IPS-18a (cell line): ENCODE data around the gene NEK6.
A peak's percentile ranks its signal among the peaks of the same experiment; 100 is the strongest.

ENCODE experiments used
- H3K27ac ChIP-seq: one replicate; pipeline ENCODE4 v1.5.1; 2013; ENCODE audit warnings: low read length
- H3K27me3 ChIP-seq: one replicate; pipeline ENCODE4 v1.6.1; 2013; ENCODE audit warnings: mild to moderate bottlenecking, low read length; ENCODE audit not compliant: control insufficient read depth, insufficient read depth
- H3K36me3 ChIP-seq: one replicate; pipeline ENCODE4 v1.6.1; 2013; ENCODE audit warnings: low read depth, low read length; ENCODE audit not compliant: control insufficient read depth
- H3K4me1 ChIP-seq: one replicate; pipeline ENCODE4 v1.6.1; 2013; ENCODE audit warnings: low read depth, low read length; ENCODE audit not compliant: control insufficient read depth
- H3K4me3 ChIP-seq: one replicate; pipeline ENCODE4 v1.5.1; 2013; ENCODE audit warnings: low read length
- H3K9ac ChIP-seq: one replicate; pipeline ENCODE4 v1.6.1; 2013; ENCODE audit warnings: mild to moderate bottlenecking, low read length, moderate library complexity
- H3K9me3 ChIP-seq: one replicate; pipeline ENCODE4 v1.6.1; 2013; ENCODE audit warnings: low read depth, low read length; ENCODE audit not compliant: control insufficient read depth

NEK6 gene

GRCh38 chr9:124256517-124257069 is 1.2 kb upstream of the NEK6 start:
- Histone ChIP-seq H3K4me3 (no peak overlapping the region), H3K27me3 (no peaks in the 10 kb centered on the region), H3K4me1 (peaks cover 11% of the 10 kb centered on the region), H3K36me3 (no peaks in the 10 kb centered on the region), H3K27ac (no peak overlapping the region), H3K9ac (no peak overlapping the region), H3K9me3 (no peaks in the 10 kb centered on the region)

DNA sequence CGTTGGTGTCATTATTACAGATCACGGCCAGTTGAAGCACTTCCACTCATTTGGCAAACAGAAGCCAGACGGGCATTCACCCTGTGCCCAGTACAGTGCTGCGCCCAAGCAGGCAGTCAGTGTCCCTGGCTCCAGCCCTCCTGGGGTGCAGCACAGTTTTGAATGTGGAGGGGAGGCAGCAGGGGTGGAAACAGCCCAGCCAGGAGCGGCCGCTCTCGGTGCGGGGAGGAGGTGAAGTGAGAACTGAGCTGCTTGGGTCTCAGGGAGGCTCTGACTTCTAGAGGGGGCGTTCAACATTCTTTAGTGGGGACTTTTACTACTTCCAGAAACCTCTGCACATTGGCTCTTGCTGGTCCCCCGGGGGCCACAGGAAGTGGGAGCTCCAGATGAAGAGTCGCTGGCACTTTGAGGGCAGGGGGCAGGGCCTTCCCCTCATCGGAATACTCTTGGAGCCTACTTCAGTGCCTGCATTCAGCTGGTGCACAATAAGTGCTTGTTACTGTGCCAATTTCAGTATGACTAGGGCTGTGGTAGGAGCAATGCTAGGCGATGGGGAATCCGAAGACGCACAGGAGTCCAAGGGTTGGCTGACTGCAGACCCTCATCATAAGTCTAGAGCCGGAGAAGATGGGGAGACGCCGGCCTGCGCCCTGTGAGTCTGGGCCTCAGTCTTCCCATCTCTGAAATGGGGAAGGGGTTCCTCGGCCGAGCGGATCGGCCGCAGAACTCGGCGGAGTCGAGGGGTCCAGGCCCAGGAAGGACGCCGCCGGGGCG is 492 bp upstream of the NEK6 start:
- Histone ChIP-seq H3K9me3 (no peaks in the 10 kb centered on the region), H3K4me1 (peaks cover 17% of the 10 kb centered on the region), H3K27ac (no peak overlapping the region), H3K36me3 (no peaks in the 10 kb centered on the region), H3K9ac (no peak overlapping the region), H3K4me3 (peak overlapping the region; percentile 38), H3K27me3 (no peaks in the 10 kb centered on the region)

GRCh38 chr9:124258607-124259157 is 933 bp downstream of the NEK6 start:
- no peaks in the 10 kb centered on the region for H3K36me3 ChIP-seq
- no peaks in the 10 kb centered on the region for H3K27me3 ChIP-seq
- peak overlapping the region; percentile 55 for H3K9ac ChIP-seq
- no peaks in the 10 kb centered on the region for H3K9me3 ChIP-seq
- no peak overlapping the region for H3K27ac ChIP-seq
- H3K4me3 ChIP-seq = peak overlapping the region; percentile 75
- H3K4me1 ChIP-seq = peaks cover 28% of the 10 kb centered on the region

DNA sequence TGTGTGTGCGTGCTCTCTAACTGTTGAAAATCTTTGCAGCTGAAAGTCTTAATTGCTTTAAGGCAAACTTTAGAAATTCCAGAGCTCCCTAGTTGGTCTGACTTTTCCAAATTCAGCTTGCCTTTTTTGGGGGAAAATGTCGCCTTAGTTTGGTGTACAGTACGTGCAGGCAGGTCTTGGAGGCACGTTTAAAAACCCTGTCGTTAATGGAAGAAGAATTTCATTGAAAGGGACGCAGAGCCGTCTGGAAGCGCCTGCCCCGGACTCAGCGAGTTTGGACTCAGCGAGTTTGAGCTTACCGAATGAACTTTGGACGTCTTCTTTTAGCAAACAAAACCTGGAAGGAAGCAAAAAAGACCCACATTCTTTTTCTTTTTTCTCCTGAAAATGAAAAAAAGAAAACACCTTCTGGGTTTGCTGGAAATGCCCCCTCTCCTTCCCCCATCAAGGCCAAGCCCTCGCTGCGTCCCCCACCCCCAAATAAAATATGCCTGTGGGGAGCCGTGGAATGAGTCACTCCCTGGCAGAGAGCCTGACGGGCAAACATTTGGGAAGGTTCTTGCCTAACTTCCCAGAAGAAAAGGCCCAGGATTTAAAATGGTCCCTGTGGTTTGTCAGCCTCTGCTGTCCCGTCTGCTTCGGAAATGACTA is 1.5 kb downstream of the NEK6 start:
- Histone ChIP-seq H3K27ac (no peak overlapping the region), H3K36me3 (no peaks in the 10 kb centered on the region), H3K27me3 (no peaks in the 10 kb centered on the region), H3K9me3 (no peaks in the 10 kb centered on the region), H3K4me1 (peaks cover 28% of the 10 kb centered on the region), H3K4me3 (peak overlapping the region; percentile 75), H3K9ac (peak overlapping the region; percentile 55)

- peaks cover 28% of the 10 kb centered on the region for H3K4me1 ChIP-seq
- H3K4me3 ChIP-seq = no peak overlapping the region
- no peak overlapping the region for H3K27ac ChIP-seq
- no peaks in the 10 kb centered on the region for H3K9me3 ChIP-seq
- H3K27me3 ChIP-seq = no peaks in the 10 kb centered on the region
- H3K36me3 ChIP-seq = no peaks in the 10 kb centered on the region
- H3K9ac ChIP-seq = no peak overlapping the region
Measured at GRCh38 chr9:124260769-124261603, 3.2 kb downstream of the NEK6 start.

GRCh38 chr9:124261736-124262648 is 4.2 kb downstream of the NEK6 start:
- H3K9ac ChIP-seq = no peak overlapping the region
- no peaks in the 10 kb centered on the region for H3K36me3 ChIP-seq
- no peak overlapping the region for H3K4me3 ChIP-seq
- no peak overlapping the region for H3K27ac ChIP-seq
- no peaks in the 10 kb centered on the region for H3K27me3 ChIP-seq
- H3K9me3 ChIP-seq = no peaks in the 10 kb centered on the region
- H3K4me1 ChIP-seq = peaks cover 28% of the 10 kb centered on the region

DNA sequence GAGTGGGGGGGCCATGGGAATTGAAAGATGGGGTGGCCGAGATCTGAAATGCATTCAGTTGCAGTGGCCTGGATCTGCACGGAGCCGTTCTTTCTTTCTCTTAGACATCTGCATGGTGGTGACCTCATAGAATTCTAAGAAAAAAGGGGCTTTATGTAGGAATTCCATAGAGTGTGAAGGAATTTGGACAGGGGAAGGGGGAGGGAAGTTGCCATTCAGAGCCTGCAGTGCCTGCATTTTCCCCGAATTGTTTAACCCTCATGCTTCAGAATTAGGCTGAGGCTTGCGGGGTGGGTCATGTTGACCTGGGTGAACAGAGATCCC is 4.9 kb downstream of the NEK6 start:
- no peaks in the 10 kb centered on the region for H3K27me3 ChIP-seq
- H3K4me1 ChIP-seq = peaks cover 28% of the 10 kb centered on the region
- no peaks in the 10 kb centered on the region for H3K36me3 ChIP-seq
- no peak overlapping the region for H3K4me3 ChIP-seq
- no peaks in the 10 kb centered on the region for H3K9me3 ChIP-seq
- H3K27ac ChIP-seq = no peak overlapping the region
- no peak overlapping the region for H3K9ac ChIP-seq

- H3K27me3 ChIP-seq = no peaks in the 10 kb centered on the region
- no peak overlapping the region for H3K27ac ChIP-seq
- peaks cover 28% of the 10 kb centered on the region for H3K4me1 ChIP-seq
- no peak overlapping the region for H3K4me3 ChIP-seq
- H3K9ac ChIP-seq = no peak overlapping the region
- H3K36me3 ChIP-seq = no peaks in the 10 kb centered on the region
- H3K9me3 ChIP-seq = no peaks in the 10 kb centered on the region
Measured at GRCh38 chr9:124263213-124263612, 5.5 kb downstream of the NEK6 start.

- Histone ChIP-seq H3K9ac (no peak overlapping the region), H3K9me3 (no peaks in the 10 kb centered on the region), H3K36me3 (no peaks in the 10 kb centered on the region), H3K27ac (no peak overlapping the region), H3K4me3 (no peak overlapping the region), H3K4me1 (peaks cover 25% of the 10 kb centered on the region), H3K27me3 (no peaks in the 10 kb centered on the region)
Measured at GRCh38 chr9:124263800-124264426, 6.2 kb downstream of the NEK6 start.

GRCh38 chr9:124264823-124265233 is 7.1 kb downstream of the NEK6 start:
- Histone ChIP-seq H3K9ac (no peak overlapping the region), H3K4me3 (no peak overlapping the region), H3K36me3 (no peaks in the 10 kb centered on the region), H3K27me3 (no peaks in the 10 kb centered on the region), H3K27ac (no peak overlapping the region), H3K4me1 (peaks cover 17% of the 10 kb centered on the region), H3K9me3 (no peaks in the 10 kb centered on the region)
